GM23248 (cell line): ENCODE data around the gene S100A12. TPM values are rescaled to one million over a fixed set of nuclear protein-coding genes. Genes with fewer than 3 reads are reported as not detected.

Experiments
- DNase-seq: peaks from one replicate; pipeline ENCODE4 v3.0.0-alpha.2; 2015
- H2AFZ ChIP-seq: fragments of 200-600 bp; sonication (generic); 2 replicates; pipeline ENCODE4 v1.6.1; 2016; ENCODE audit warnings: antibody characterized with exemption
- H3F3A ChIP-seq: fragments of 200-600 bp; sonication (generic); 2 replicates; pipeline ENCODE4 v1.6.1; 2016; ENCODE audit warnings: mild to moderate bottlenecking, antibody characterized with exemption, mixed run types; ENCODE audit not compliant: insufficient read depth
- H3K27ac ChIP-seq: fragments of 200-600 bp; sonication (generic); 2 replicates; pipeline ENCODE4 v1.5.1; 2016; ENCODE audit warnings: mild to moderate bottlenecking
- H3K27me3 ChIP-seq: fragments of 200-600 bp; sonication (generic); replicated peaks from 2 replicates; pipeline ENCODE4 v1.6.1; 2016; ENCODE audit warnings: mild to moderate bottlenecking; ENCODE audit not compliant: insufficient read depth
- H3K36me3 ChIP-seq: fragments of 200-600 bp; sonication (generic); 2 replicates; pipeline ENCODE4 v1.6.1; 2016; ENCODE audit warnings: low read depth, mild to moderate bottlenecking
- H3K4me1 ChIP-seq: fragments of 200-600 bp; sonication (generic); 2 replicates; pipeline ENCODE4 v1.6.1; 2016; ENCODE audit warnings: mild to moderate bottlenecking; ENCODE audit not compliant: insufficient read depth
- H3K4me2 ChIP-seq: fragments of 200-600 bp; sonication (generic); one replicate; pipeline ENCODE4 v1.6.1; 2016; ENCODE audit warnings: mild to moderate bottlenecking; ENCODE audit not compliant: unreplicated experiment
- H3K4me3 ChIP-seq: fragments of 200-600 bp; sonication (generic); 2 replicates; pipeline ENCODE4 v1.5.1; 2016; ENCODE audit warnings: mild to moderate bottlenecking
- H3K79me2 ChIP-seq: fragments of 200-600 bp; sonication (generic); 2 replicates; pipeline ENCODE4 v1.6.1; 2016; ENCODE audit warnings: mild to moderate bottlenecking; ENCODE audit not compliant: insufficient read depth
- H3K9ac ChIP-seq: fragments of 200-600 bp; sonication (generic); 2 replicates; pipeline ENCODE4 v1.6.1; 2016; ENCODE audit warnings: mild to moderate bottlenecking
- H3K9me2 ChIP-seq: fragments of 200-600 bp; sonication (generic); 2 replicates; pipeline ENCODE4 v1.6.1; 2016; ENCODE audit warnings: mixed run types, mild to moderate bottlenecking, moderate library complexity; ENCODE audit not compliant: insufficient read depth
- H3K9me3 ChIP-seq: fragments of 200-600 bp; sonication (generic); one replicate; pipeline ENCODE4 v1.6.1; 2017; ENCODE audit warnings: low read depth
- H4K20me1 ChIP-seq: fragments of 200-600 bp; sonication (generic); 2 replicates; pipeline ENCODE4 v1.6.0; 2016; ENCODE audit not compliant: insufficient read depth
- EZH2 ChIP-seq: fragments of 200-600 bp; sonication (generic); IDR thresholded peaks from 2 replicates; pipeline ENCODE4 v1.6.1; 2018; ENCODE audit warnings: antibody characterized with exemption, mild to moderate bottlenecking; ENCODE audit not compliant: insufficient read depth, poor library complexity, severe bottlenecking
- EZH2phosphoT487 ChIP-seq: fragments of 200-600 bp; sonication (generic); IDR thresholded peaks from 2 replicates; pipeline ENCODE4 v1.6.1; 2018; ENCODE audit warnings: antibody characterized with exemption, moderate library complexity, mild to moderate bottlenecking, low read depth; ENCODE audit not compliant: insufficient read depth
- WGBS, 2 experiments: methylation state at CpG; one replicate each; pipeline ENCODE4 v1.1.6; 2015 to 2017; ENCODE audit warnings: low lambda C conversion rate in 2 of 2, low coverage in 1 of 2; ENCODE audit errors: missing lambda C conversion rate in 2 of 2; 5-methylcytosine and 5-hydroxymethylcytosine counted together
- in situ Hi-C: fragments of 300-500 bp; cut with MboI; formaldehyde crosslinking; loops from 2 replicates; pipeline ENCODE4 v1.15.0; 2020
- polyA plus RNA-seq: library from polyadenylated mRNA; unstranded; fragments of >200 nt; fragmentation: Nextera tagmentation; extraction: Ambion mirVana; gene quantifications from 2 replicates; pipeline ENCODE4 v1.2.1, GENCODE V29; 2016
- total RNA-seq: library from RNA; depleted of rRNA; stranded (reverse); fragments of >200 nt; shearing (Covaris generic); gene quantifications from 2 replicates; pipeline ENCODE4 v1.2.3, GENCODE V29; 2014

Gene S100A12
- total and polyA plus RNA-seq, 2 experiments from 2014 or later: not detected

DNA sequence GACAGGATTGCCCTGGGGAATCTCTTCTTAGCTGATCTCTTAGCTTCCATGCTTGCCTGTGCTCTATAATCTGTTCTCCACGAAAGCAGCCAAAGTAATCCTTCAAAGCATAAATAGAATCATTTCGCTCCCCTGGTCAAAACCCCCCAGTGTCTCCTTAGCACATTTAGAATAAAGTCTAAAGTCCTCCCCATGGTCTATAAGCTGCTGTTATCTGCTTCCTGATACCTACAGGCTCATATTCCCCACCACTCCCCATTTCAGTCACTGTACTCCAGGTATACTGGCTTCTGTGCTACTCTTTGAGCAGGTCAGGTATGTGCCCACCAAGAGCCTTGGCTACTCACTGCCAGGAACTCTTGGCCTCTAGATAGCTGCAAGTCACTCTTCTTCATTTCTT lies 2.9 kb downstream of the S100A12 start:
- Histone ChIP-seq H3K79me2 (no peaks in the 10 kb centered on the region), H3K4me1 (peaks cover 11% of the 10 kb centered on the region), H3K4me3 (no peak overlapping the region), H4K20me1 (no peaks in the 10 kb centered on the region), H3K9me2 (no peaks in the 10 kb centered on the region), H3K27ac (no peak overlapping the region), H3F3A (peaks cover 7% of the 10 kb centered on the region; the same call in 1 of the 2 replicates), H3K9ac (no peak overlapping the region), H3K4me2 (no peak overlapping the region), H3K9me3 (no peaks in the 10 kb centered on the region), H3K36me3 (no peaks in the 10 kb centered on the region), H3K27me3 (peaks cover 33% of the 10 kb centered on the region), H2AFZ (no peak overlapping the region)
- in situ Hi-C loops: loop anchor here (25.0 kb wide), 1 partner anchor 365 kb away; the partner anchor contains the start of gene INTS3
- WGBS, 2 experiments: 53 to 74% methylated on average over 2 of the region's 2 CpGs
- TF ChIP-seq EZH2 (no peak), EZH2phosphoT487 (no peak)
- DNase-seq: no peak

DNA sequence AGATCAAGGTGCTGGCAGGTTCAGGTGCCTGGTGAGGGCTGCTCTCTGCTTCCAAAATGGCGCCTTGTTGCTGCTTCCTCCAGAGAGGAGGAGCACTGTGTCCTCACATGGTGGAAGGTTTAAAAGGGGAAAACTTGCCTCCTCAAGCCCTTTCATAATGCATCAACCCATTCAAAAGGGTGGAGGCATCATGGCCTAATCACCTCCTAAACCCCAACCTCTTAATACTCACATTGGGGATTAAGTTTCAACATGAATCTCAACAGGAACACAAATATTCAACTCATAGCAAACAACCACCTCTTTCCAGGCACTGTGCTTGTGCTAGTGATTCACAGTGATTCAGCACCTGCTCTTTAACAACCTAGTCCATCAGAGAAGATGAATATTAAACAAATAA lies 4.2 kb downstream of the S100A12 start:
- in situ Hi-C loops: loop anchor here (25.0 kb wide), 1 partner anchor 366 kb away; the partner anchor contains the start of gene INTS3
- Histone ChIP-seq H3K4me2 (no peak overlapping the region), H3K36me3 (no peaks in the 10 kb centered on the region), H3K9me3 (no peaks in the 10 kb centered on the region), H3K27me3 (peaks cover 27% of the 10 kb centered on the region), H3K79me2 (no peaks in the 10 kb centered on the region), H3K4me1 (peaks cover 11% of the 10 kb centered on the region), H4K20me1 (no peaks in the 10 kb centered on the region), H3K27ac (no peak overlapping the region), H3F3A (peaks cover 6% of the 10 kb centered on the region; the same call in 1 of the 2 replicates), H3K9me2 (no peaks in the 10 kb centered on the region), H3K4me3 (no peak overlapping the region), H2AFZ (no peak overlapping the region), H3K9ac (no peak overlapping the region)
- DNase-seq: no peak
- WGBS, 2 experiments: 69 to 78% methylated on average over 1 of the region's 1 CpG
- TF ChIP-seq EZH2 (no peak), EZH2phosphoT487 (no peak)

- Histone ChIP-seq H3K9me2 (no peaks in the 10 kb centered on the region), H3K4me2 (no peak overlapping the region), H3K27me3 (peaks cover 27% of the 10 kb centered on the region), H2AFZ (no peak overlapping the region), H3K27ac (no peak overlapping the region), H3K9ac (no peak overlapping the region), H3K36me3 (no peaks in the 10 kb centered on the region), H3K4me1 (peaks cover 1% of the 10 kb centered on the region), H4K20me1 (no peaks in the 10 kb centered on the region), H3F3A (no peaks in the 10 kb centered on the region), H3K9me3 (no peaks in the 10 kb centered on the region), H3K79me2 (no peaks in the 10 kb centered on the region), H3K4me3 (no peak overlapping the region)
- WGBS, 2 experiments: 38 to 48% methylated on average over 3 of the region's 3 CpGs
- in situ Hi-C loops: loop anchor here (25.0 kb wide), 1 partner anchor 367 kb away; the partner anchor contains the start of gene INTS3
- DNase-seq: no peak
- TF ChIP-seq EZH2: no peak
- TF ChIP-seq EZH2phosphoT487: no peak
Observed at GRCh38 chr1:153370146-153370545, 5.3 kb downstream of the S100A12 start.

- whole genome bisulfite sequencing, 2 experiments: 27 to 32% methylated on average over 2 of the region's 2 CpGs
- Histone ChIP-seq H3K4me3 (no peak overlapping the region), H3K27ac (no peak overlapping the region), H3F3A (no peaks in the 10 kb centered on the region), H3K4me2 (no peak overlapping the region), H3K4me1 (no peaks in the 10 kb centered on the region), H3K9me2 (no peaks in the 10 kb centered on the region), H3K36me3 (no peaks in the 10 kb centered on the region), H4K20me1 (no peaks in the 10 kb centered on the region), H3K9ac (no peak overlapping the region), H3K79me2 (no peaks in the 10 kb centered on the region), H2AFZ (no peak overlapping the region), H3K27me3 (peaks cover 22% of the 10 kb centered on the region), H3K9me3 (no peaks in the 10 kb centered on the region)
- in situ Hi-C loops: loop anchor here (10.0 to 25.0 kb wide), 2 partner anchors 116 to 369 kb away; partner anchors contain the start of gene INTS3
- DNase-seq: no peak
- TF ChIP-seq EZH2 (no peak), EZH2phosphoT487 (no peak)
Observed at GRCh38 chr1:153368495-153368894, 6.9 kb downstream of the S100A12 start.
